ENCODE results near the gene IZUMO1.

- TF ChIP-seq CTCF (IDR thresholded peaks at IDR 0.05 in 8 of 11, conservative IDR thresholded peaks at IDR 0.05 in 3 of 11) (no peak), POLR2A (IDR thresholded peaks at IDR 0.05) (no peak), POLR2AphosphoS5 (IDR thresholded peaks at IDR 0.05) (no peak)
These were observed 38.2 kb downstream of the IZUMO1 start for GRCh38 chr19:48708471-48708870.
